KMS-11 (cell line): Measurements from ENCODE around the gene TAS2R60.
"Not testable (repeated sequence)": the region's sequence is repeated elsewhere in the genome, so short reads cannot be mapped to it uniquely, and the experiment has no call there.

ENCODE experiments used
- H2AFZ ChIP-seq: fragments of 200-600 bp; sonication (generic); 2 replicates; pipeline ENCODE4 v1.6.1; 2016; ENCODE audit warnings: antibody characterized with exemption, mixed run types, low read depth
- H3K27ac ChIP-seq: fragments of 200-600 bp; sonication (generic); 2 replicates; pipeline ENCODE4 v1.6.1; 2016; ENCODE audit warnings: mild to moderate bottlenecking, mixed run types
- H3K27me3 ChIP-seq: fragments of 200-600 bp; sonication (generic); 2 replicates; pipeline ENCODE4 v1.6.1; 2017; ENCODE audit warnings: mild to moderate bottlenecking, low read depth, mixed run types, moderate library complexity; ENCODE audit not compliant: insufficient read depth
- H3K36me3 ChIP-seq: fragments of 200-600 bp; sonication (generic); 2 replicates; pipeline ENCODE4 v1.6.1; 2017; ENCODE audit warnings: mild to moderate bottlenecking, mixed run types; ENCODE audit not compliant: insufficient read depth
- H3K4me1 ChIP-seq: fragments of 200-600 bp; sonication (generic); 2 replicates; pipeline ENCODE4 v1.6.1; 2016; ENCODE audit warnings: mild to moderate bottlenecking, low read depth, mixed run types; ENCODE audit not compliant: poor library complexity, severe bottlenecking
- H3K4me2 ChIP-seq: fragments of 200-600 bp; sonication (generic); 2 replicates; pipeline ENCODE4 v1.7.0; 2016; ENCODE audit warnings: mild to moderate bottlenecking, mixed run types
- H3K4me3 ChIP-seq: fragments of 200-600 bp; sonication (generic); IDR thresholded peaks from 2 replicates; pipeline ENCODE4 v1.6.1; 2017; ENCODE audit warnings: low read depth, low read length, mixed read lengths; ENCODE audit not compliant: insufficient read depth
- H3K79me2 ChIP-seq: fragments of 200-600 bp; sonication (generic); 2 replicates; pipeline ENCODE4 v1.6.1; 2016; ENCODE audit warnings: low read depth, mixed run types; ENCODE audit not compliant: insufficient read depth
- H3K9ac ChIP-seq: fragments of 200-600 bp; sonication (generic); 2 replicates; pipeline ENCODE4 v1.6.1; 2016; ENCODE audit warnings: mild to moderate bottlenecking, mixed run types
- H4K20me1 ChIP-seq: fragments of 200-600 bp; sonication (generic); 2 replicates; pipeline ENCODE4 v1.6.1; 2016; ENCODE audit warnings: mild to moderate bottlenecking, mixed run types; ENCODE audit not compliant: insufficient read depth
- CTCF ChIP-seq: fragments of 200-600 bp; sonication (generic); conservative IDR thresholded peaks from 2 replicates; pipeline ENCODE4 v1.6.1; 2017; ENCODE audit warnings: low read depth, mild to moderate bottlenecking, antibody characterized with exemption, low read length, moderate library complexity, mixed read lengths

TAS2R60 gene

GRCh38 chr7:143410521-143411004 lies 32.7 kb upstream of the TAS2R60 start:
- Histone ChIP-seq H2AFZ (no peak overlapping the region), H3K4me2 (no peak overlapping the region), H4K20me1 (no peaks in the 10 kb centered on the region), H3K79me2 (no peaks in the 10 kb centered on the region), H3K4me1 (no peaks in the 10 kb centered on the region), H3K9ac (no peak overlapping the region), H3K27me3 (no peaks in the 10 kb centered on the region), H3K4me3 (no peak overlapping the region), H3K36me3 (no peaks in the 10 kb centered on the region), H3K27ac (no peak overlapping the region)
- no peak for TF ChIP-seq CTCF

GRCh38 chr7:143411976-143412708 lies 31.1 kb upstream of the TAS2R60 start:
- no peaks in the 10 kb centered on the region for H3K4me1 ChIP-seq
- no peaks in the 10 kb centered on the region for H4K20me1 ChIP-seq
- TF ChIP-seq CTCF: no peak
- no peak overlapping the region for H3K4me2 ChIP-seq
- no peaks in the 10 kb centered on the region for H3K36me3 ChIP-seq
- H3K9ac ChIP-seq: no peak overlapping the region
- H2AFZ ChIP-seq: no peak overlapping the region
- H3K4me3 ChIP-seq: no peak overlapping the region
- no peaks in the 10 kb centered on the region for H3K27me3 ChIP-seq
- H3K27ac ChIP-seq: no peak overlapping the region
- H3K79me2 ChIP-seq: no peaks in the 10 kb centered on the region

DNA sequence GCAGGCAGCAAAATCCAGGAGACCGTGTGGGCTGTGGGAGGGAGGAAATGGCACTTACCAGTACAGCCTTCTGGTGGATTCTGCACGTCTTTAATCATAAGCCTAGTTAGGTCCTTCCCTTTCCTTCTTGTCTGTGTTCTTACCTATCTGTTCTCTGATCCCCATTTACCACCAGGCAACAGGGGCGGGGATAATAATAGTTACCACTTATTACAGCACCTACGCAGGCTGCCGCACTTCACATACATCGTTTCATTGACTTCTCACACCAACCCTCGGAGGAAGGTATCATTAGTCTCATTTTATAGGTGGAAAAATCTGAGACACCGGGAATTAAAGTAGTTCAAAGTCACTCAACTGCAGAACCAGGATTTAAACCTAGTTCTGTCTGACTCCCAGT lies 30.1 kb upstream of the TAS2R60 start:
- no peaks in the 10 kb centered on the region for H4K20me1 ChIP-seq
- no peaks in the 10 kb centered on the region for H3K79me2 ChIP-seq
- no peaks in the 10 kb centered on the region for H3K36me3 ChIP-seq
- H3K27me3 ChIP-seq: no peaks in the 10 kb centered on the region
- H3K9ac ChIP-seq: no peak overlapping the region
- H3K4me3 ChIP-seq: no peak overlapping the region
- TF ChIP-seq CTCF: no peak
- H2AFZ ChIP-seq: no peak overlapping the region
- H3K27ac ChIP-seq: no peak overlapping the region
- no peak overlapping the region for H3K4me2 ChIP-seq
- H3K4me1 ChIP-seq: no peaks in the 10 kb centered on the region

DNA sequence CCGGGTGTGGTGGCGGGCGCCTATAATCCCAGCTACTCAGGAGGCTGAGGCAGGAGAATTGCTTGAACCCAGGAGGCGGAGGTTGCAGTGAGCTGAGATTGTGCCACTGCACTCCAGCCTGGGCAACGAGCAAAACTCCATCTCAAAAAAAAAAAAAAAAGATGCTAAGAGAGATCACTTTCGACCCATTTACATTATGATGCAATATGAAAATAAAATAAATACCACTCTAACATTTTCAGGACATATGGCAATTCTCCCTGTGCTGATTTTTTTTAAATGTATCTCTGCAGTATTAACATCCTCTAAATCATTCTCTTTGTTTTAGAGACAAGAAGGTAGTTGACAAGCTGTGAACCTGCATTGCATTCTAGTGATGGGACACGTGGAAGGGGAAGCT lies 28.0 kb upstream of the TAS2R60 start:
- not testable (repeated sequence) for H3K4me1 ChIP-seq, H3K36me3 ChIP-seq, H3K9ac ChIP-seq, H3K79me2 ChIP-seq, H3K4me2 ChIP-seq, H2AFZ ChIP-seq, H3K4me3 ChIP-seq, H3K27ac ChIP-seq, H4K20me1 ChIP-seq, H3K27me3 ChIP-seq

- H3K4me1 ChIP-seq: no peaks in the 10 kb centered on the region
- H4K20me1 ChIP-seq: no peaks in the 10 kb centered on the region
- H2AFZ ChIP-seq: no peak overlapping the region
- H3K9ac ChIP-seq: no peak overlapping the region
- H3K4me3 ChIP-seq: no peak overlapping the region
- H3K4me2 ChIP-seq: no peak overlapping the region
- TF ChIP-seq CTCF: no peak
- H3K36me3 ChIP-seq: no peaks in the 10 kb centered on the region
- no peaks in the 10 kb centered on the region for H3K79me2 ChIP-seq
- H3K27ac ChIP-seq: no peak overlapping the region
- H3K27me3 ChIP-seq: no peaks in the 10 kb centered on the region
These were observed 27.4 kb upstream of the TAS2R60 start for GRCh38 chr7:143415742-143416397.
